Common myeloid progenitor, CD34-positive (primary cell): ENCODE measurements around the gene SLC35A1. TPM values are rescaled to one million over a fixed set of nuclear protein-coding genes. Genes with fewer than 3 reads are reported as not detected.

Experiments
- CTCF ChIA-PET: fragments of 350-600 bp; sonication (Branson Sonifier 250); formaldehyde crosslinking; loops from one replicate; lab custom pipeline; 2021; ENCODE audit warnings: antibody characterized with exemption; lab: Charles Lee
- POLR2A ChIA-PET: fragments of 350-600 bp; sonication (Branson Sonifier 250); formaldehyde crosslinking; loops from one replicate; lab custom pipeline; 2021; ENCODE audit warnings: antibody characterized with exemption; lab: Charles Lee
- DNase-seq, 3 donors: peaks; one replicate each; pipeline versions ENCODE4 v3.0.0 to v3.0.0-alpha.2; 2013
- H3K27ac ChIP-seq, 2 experiments: 1 replicate in 1 of 2; 2 replicates in 1 of 2; pipeline ENCODE4 v1.7.0; 2013; ENCODE audit warnings: inconsistent platforms in 2 of 2, low read length in 2 of 2, mild to moderate bottlenecking in 2 of 2, low read depth in 1 of 2, moderate library complexity in 1 of 2; ENCODE audit not compliant: severe bottlenecking in 2 of 2, insufficient read depth in 1 of 2, poor library complexity in 1 of 2
- H3K27me3 ChIP-seq, 5 experiments: replicated peaks in 2 of 5; 1 replicate in 3 of 5; 2 replicates in 2 of 5; pipeline versions ENCODE4 v1.6.1 to v1.7.0; 2013; ENCODE audit warnings: low read length in 4 of 5, mild to moderate bottlenecking in 2 of 5, moderate library complexity in 2 of 5, inconsistent platforms in 1 of 5; ENCODE audit not compliant: insufficient read depth in 5 of 5, control insufficient read depth in 4 of 5
- H3K36me3 ChIP-seq, 4 experiments: 1 replicate in 2 of 4; 2 replicates in 2 of 4; pipeline versions ENCODE4 v1.6.1 to v1.7.0; 2013; ENCODE audit warnings: low read length in 3 of 4, control low read depth in 1 of 4, mild to moderate bottlenecking in 1 of 4; ENCODE audit not compliant: control insufficient read depth in 4 of 4, insufficient read depth in 4 of 4
- H3K4me1 ChIP-seq, 4 experiments: 1 replicate in 3 of 4; 2 replicates in 1 of 4; pipeline versions ENCODE4 v1.6.1 to v1.7.1; 2013; ENCODE audit warnings: low read length in 3 of 4, mild to moderate bottlenecking in 3 of 4, control low read depth in 1 of 4, inconsistent platforms in 1 of 4, moderate library complexity in 1 of 4; ENCODE audit not compliant: control insufficient read depth in 4 of 4, insufficient read depth in 4 of 4; ENCODE audit errors: control extremely low read depth in 1 of 4
- H3K4me3 ChIP-seq, 7 experiments: 1 replicate in 4 of 7; 2 replicates in 3 of 7; pipeline versions ENCODE4 v1.5.1 to v1.7.0; 2013; ENCODE audit warnings: mild to moderate bottlenecking in 7 of 7, low read length in 6 of 7, moderate library complexity in 6 of 7, inconsistent platforms in 2 of 7, low read depth in 2 of 7, control low read depth in 1 of 7; ENCODE audit not compliant: insufficient read depth in 4 of 7, control insufficient read depth in 1 of 7; ENCODE audit errors: extremely low read depth in 1 of 7
- H3K9me3 ChIP-seq, 5 experiments: 1 replicate in 4 of 5; 2 replicates in 1 of 5; pipeline versions ENCODE4 v1.6.1 to v1.7.1; 2013; ENCODE audit warnings: low read length in 4 of 5, mild to moderate bottlenecking in 2 of 5, inconsistent platforms in 1 of 5, low read depth in 1 of 5, moderate library complexity in 1 of 5; ENCODE audit not compliant: control insufficient read depth in 4 of 5, insufficient read depth in 2 of 5; ENCODE audit errors: control extremely low read depth in 1 of 5
- WGBS: methylation state at CpG from one replicate; pipeline ENCODE4 v1.1.5; 2013; ENCODE audit not compliant: insufficient coverage; 5-methylcytosine and 5-hydroxymethylcytosine counted together
- polyA plus RNA-seq: library from polyadenylated mRNA; unstranded; fragments of 120-200 nt; gene quantifications from one replicate; pipeline ENCODE4 v1.2.1, GENCODE V29; 2013

Gene SLC35A1, protein sequence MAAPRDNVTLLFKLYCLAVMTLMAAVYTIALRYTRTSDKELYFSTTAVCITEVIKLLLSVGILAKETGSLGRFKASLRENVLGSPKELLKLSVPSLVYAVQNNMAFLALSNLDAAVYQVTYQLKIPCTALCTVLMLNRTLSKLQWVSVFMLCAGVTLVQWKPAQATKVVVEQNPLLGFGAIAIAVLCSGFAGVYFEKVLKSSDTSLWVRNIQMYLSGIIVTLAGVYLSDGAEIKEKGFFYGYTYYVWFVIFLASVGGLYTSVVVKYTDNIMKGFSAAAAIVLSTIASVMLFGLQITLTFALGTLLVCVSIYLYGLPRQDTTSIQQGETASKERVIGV
- polyA plus RNA-seq = 24.5 TPM

DNA sequence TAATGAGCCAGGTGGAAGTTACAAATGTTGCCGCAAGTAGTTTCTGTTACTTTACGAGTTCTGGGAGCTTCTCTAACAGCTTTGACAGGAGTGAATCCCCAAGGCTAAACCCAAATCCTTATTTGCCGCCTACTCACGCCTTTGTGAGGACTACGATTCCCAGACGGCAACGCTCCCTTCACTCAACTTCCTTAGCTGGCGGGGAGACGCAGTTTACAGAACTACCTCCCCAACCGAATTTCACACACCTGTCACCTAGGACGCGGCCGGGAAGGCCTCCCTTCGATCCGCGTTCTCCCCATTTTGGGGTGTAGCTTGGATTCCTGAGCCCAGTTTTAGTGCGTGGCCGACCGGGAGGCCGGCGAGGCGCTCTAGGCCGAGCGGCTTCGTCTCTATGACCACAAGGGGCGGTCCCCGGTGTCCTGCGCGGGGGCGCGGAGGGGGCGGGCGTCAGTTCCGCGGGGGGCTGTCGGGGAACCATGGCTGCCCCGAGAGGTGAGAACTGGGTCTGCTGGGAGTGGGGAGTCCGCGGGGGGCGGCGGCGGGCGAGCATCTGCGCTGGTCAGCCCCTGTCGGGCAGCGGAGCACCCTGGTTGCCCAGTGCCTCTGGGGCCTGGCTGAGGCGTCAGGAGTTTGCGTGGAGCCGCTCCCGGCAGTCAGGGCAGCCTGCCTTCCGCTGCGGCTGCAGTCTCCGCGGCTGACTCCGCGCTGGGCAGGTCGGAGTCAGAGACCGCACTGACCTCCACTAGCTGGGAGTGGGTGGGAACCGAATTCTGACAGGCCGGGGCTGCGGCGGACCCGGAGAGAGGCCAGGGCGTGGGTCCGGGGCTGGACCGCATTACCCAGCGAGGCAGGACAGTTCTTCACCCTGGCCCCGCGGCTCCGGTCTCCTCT is at the start of gene SLC35A1:
Gene SLC35A1 (plus strand): TSS at position 450 of the 894 bp plus-strand sequence. CDS start 30 bp downstream, at position 480.
- DNase-seq = peak; percentile 84 to 91 (median 86)
- Histone ChIP-seq H3K27me3 (peaks cover 0 to 2% (median 0%) of the 10 kb centered on the region in 5 experiments), H3K4me3 (peak within 1 kb of the TSS; percentile 70 to 100 (median 96)), H3K27ac (peak within 1 kb of the TSS; percentile 97 to 98), H3K36me3 (peaks cover 0 to 6% (median 2%) of the 10 kb centered on the region in 4 experiments), H3K9me3 (no peaks in the 10 kb centered on the region), H3K4me1 (peaks cover 3 to 13% (median 8%) of the 10 kb centered on the region in 4 experiments)
- ChIA-PET CTCF (no interaction called here), POLR2A (no interaction called here)
- WGBS = 0% methylated on average over 46 of the region's 70 CpGs

DNA sequence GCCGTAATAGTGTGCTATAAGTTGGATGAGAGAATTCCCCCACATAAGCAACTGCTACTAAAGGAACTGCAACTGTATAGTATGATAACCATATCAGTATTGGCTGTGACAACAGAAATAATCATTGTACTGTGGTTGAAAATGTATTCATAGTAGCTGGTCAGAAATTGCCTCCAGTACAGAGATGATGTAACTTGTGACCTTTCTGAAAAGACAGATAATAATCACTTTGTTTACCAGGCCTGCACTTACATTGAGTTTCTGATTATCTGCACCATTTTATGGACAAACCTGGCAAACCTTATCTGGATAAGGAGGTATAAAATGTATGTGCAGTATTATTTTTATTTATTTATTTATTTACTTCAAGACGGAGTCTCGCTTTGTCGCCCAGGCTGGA is 46.0 kb upstream of the SLC35A1 start:
- H3K36me3 ChIP-seq = no peaks in the 10 kb centered on the region
- H3K9me3 ChIP-seq = no peaks in the 10 kb centered on the region
- H3K4me1 ChIP-seq = no peaks in the 10 kb centered on the region
- H3K27me3 ChIP-seq = peaks cover 0 to 2% (median 0%) of the 10 kb centered on the region in 5 experiments
- no peak overlapping the region for H3K27ac ChIP-seq
- no peak for DNase-seq
- POLR2A ChIA-PET = no interaction called here
- H3K4me3 ChIP-seq = no peak overlapping the region
- 100% methylated on average over 1 of the region's 4 CpGs for WGBS
- CTCF ChIA-PET = no interaction called here

GRCh38 chr6:87430499-87430898 is 42.3 kb upstream of the SLC35A1 start:
- H3K4me1 ChIP-seq = no peaks in the 10 kb centered on the region
- H3K27me3 ChIP-seq = peaks cover 0 to 2% (median 0%) of the 10 kb centered on the region in 5 experiments
- 83% methylated on average over 2 of the region's 3 CpGs for WGBS
- DNase-seq = no peak
- no peak overlapping the region for H3K27ac ChIP-seq
- H3K36me3 ChIP-seq = no peaks in the 10 kb centered on the region
- H3K4me3 ChIP-seq = no peak overlapping the region
- CTCF ChIA-PET = interaction anchor here (1.6 kb wide), 1 partner anchor 10 kb away, joined by 3 read pairs; no protein-coding TSS in a partner anchor
- POLR2A ChIA-PET = no interaction called here
- H3K9me3 ChIP-seq = no peaks in the 10 kb centered on the region

DNA sequence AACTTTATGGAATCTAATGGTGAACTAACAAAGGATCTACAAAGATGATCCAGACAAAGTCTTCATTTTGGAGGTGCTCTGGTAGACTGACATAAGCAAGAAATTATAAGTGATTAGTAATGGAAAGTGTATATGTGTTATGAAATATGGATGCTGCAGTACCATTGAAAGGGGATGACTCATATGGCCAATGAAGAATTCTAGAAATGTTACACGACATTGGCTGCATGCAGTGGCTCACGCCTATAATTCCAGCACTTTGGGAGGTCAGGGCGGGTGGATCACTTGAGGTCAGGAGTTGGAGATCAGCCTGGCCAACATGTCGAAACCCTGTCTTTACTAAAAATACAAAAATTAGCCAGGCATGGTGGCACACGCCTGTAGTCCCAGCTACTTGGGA is 41.5 kb upstream of the SLC35A1 start:
- no peak overlapping the region for H3K27ac ChIP-seq
- CTCF ChIA-PET = no interaction called here
- no peaks in the 10 kb centered on the region for H3K4me1 ChIP-seq
- WGBS = 95% methylated on average over 4 of the region's 5 CpGs
- H3K9me3 ChIP-seq = no peaks in the 10 kb centered on the region
- no peak for DNase-seq
- POLR2A ChIA-PET = no interaction called here
- H3K4me3 ChIP-seq = no peak overlapping the region
- H3K36me3 ChIP-seq = no peaks in the 10 kb centered on the region
- H3K27me3 ChIP-seq = peaks cover 0 to 2% (median 0%) of the 10 kb centered on the region in 5 experiments

DNA sequence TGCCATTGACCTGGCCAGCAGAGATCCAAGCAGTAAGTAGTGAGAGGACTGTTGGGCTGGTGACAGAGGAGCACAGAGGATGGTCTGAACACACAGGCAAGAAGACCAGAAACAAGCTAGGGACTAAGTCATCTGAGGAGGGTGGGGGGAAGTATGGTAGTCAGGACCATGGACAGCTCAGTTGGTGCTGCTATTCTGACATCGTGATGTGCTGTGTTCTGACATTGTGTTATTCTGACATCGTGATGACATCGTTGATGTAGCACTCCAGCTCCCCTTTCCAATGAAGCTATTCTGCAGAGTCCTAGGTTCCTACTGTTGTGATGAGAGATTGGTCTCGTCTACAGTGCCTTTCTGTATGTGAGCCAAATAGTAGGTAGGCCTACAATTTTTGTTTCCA is 36.3 kb upstream of the SLC35A1 start:
- ChIA-PET CTCF (interaction anchor here (1.6 kb wide), 1 partner anchor 43 kb away, joined by 4 read pairs; no protein-coding TSS in a partner anchor), POLR2A (interaction anchor here (0.7 kb wide), 1 partner anchor 1025 kb away, joined by 4 read pairs; no protein-coding TSS in a partner anchor)
- DNase-seq = peak; percentile 73 to 91 (median 87)
- 18% methylated on average over 2 of the region's 4 CpGs for WGBS
- H3K27me3 ChIP-seq = no peaks in the 10 kb centered on the region
- no peaks in the 10 kb centered on the region for H3K4me1 ChIP-seq
- no peak overlapping the region for H3K4me3 ChIP-seq
- H3K27ac ChIP-seq = no peak overlapping the region
- H3K36me3 ChIP-seq = no peaks in the 10 kb centered on the region
- no peaks in the 10 kb centered on the region for H3K9me3 ChIP-seq

GRCh38 chr6:87441711-87442110 is 31.1 kb upstream of the SLC35A1 start:
- H3K4me3 ChIP-seq = no peak overlapping the region
- POLR2A ChIA-PET = no interaction called here
- H3K9me3 ChIP-seq = no peaks in the 10 kb centered on the region
- DNase-seq = no peak
- H3K27ac ChIP-seq = no peak overlapping the region
- no peaks in the 10 kb centered on the region for H3K36me3 ChIP-seq
- WGBS = 85% methylated on average over 5 of the region's 5 CpGs
- no peaks in the 10 kb centered on the region for H3K4me1 ChIP-seq
- H3K27me3 ChIP-seq = no peaks in the 10 kb centered on the region
- CTCF ChIA-PET = no interaction called here
